ENCODE measurements around the gene FGF21.
"Not testable (repeated sequence)": the region's sequence is repeated elsewhere in the genome, so short reads cannot be mapped to it uniquely, and the experiment has no call there.

FGF21 gene

DNA sequence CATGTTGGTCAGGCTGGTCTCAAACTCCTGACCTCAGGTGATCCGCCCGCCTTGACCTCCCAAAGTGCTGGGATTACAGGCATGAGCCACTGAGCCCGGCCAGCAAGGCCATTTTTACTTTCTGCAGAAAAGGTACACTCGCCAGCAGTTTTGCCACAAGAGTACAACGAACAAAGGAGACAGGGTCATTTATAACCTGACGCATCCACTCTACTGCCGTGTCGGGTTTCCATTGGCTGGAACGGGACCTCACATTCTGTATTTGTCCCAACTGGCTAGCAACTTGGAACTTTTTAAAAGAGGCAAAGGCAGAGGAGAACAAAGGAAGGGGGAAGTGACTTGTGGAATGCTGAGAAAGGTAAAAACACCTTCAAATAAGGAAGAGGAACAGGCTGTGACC lies 32.0 kb downstream of the FGF21 start:
- not testable (repeated sequence) for DNase-seq

DNA sequence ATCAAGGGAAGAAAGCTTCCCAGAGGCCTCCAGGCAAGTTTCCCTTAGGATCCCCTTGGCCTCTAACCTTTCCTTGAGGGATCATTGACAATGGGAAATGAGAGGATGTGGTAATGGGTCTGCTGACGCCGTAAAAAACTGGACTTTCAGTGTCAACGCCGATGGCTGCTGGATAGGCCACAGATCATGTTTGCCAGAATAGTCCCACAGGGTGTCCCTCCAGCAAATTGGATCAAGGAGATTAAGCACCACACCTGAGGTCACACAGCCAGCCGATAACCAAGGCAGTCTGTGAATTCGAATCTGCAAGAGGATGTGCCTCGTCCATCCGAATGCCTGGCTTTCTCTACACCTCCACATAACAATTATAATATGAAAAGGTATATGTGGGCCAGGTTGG lies 37.9 kb downstream of the FGF21 start:
- DNase-seq, result no peak

DNA sequence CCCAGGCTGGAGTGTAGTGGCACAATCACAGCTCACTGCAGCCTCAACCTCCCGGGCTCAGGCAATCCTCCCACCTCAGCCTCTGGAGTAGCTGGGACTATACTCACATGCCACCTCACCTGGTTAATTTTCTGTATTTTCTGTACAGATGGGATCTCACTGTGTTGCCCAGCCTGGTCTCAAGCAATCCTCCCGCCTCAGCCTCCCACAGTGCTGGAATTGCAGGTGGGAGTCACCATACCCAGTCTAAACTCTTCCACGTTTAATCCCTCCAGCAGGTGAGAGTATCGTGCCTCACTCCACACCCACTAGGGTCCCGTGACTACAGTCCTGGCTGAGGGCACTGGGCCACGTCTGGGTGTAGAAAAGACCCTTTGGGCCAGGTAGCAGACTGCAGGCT lies 39.0 kb downstream of the FGF21 start:
- DNase-seq, result no peak

DNA sequence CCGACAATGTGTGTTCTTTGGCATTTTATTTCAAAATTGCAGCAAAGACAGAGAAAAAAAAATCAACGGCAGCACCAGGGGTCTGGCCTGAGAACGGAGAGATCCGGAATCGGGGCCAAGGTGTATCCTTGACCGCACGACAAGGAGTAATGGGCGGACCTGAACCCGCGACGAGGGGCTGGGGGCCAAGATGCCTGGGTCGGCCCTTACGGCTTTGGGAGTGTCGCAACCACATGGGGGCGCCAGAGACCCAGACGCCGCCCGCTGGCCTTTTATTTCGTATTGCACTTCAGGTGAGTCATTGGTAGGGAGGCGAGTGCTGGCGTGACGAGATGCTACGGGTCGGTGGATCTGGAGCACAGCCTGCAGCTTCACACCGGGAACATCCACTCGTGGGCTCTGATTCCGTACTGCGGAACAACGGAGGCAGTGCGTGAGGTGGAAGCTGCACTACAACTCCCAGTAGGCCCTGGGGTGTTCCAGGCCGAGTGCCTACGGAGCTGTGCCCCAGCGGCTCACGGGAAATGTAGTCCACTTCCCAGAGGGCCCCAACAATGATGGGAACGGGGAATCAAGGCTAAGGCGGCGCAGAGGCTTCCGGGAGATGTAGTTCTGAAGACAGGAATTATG lies 39.8 kb downstream of the FGF21 start:
- DNase-seq, result peak; percentile 54 to 95 (median 87)

DNA sequence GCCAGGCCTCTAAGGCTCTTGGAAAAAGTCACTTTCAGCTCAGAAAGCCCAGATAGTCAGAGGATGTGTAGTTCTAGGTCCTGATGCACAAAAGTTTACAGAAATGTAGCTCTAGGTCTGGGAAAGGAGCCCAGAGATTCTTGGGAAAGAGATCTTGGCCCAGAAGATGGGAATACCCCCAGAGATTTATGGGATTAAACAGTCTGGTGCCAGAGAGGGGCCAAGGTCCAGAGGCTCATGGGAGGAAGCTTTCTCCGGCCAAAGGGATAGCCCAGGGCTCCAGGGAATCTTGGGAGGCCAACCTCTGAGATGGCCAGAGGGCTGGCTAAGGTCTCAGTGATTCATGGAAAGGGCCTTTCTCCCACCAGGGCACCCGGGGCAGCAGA lies 40.4 kb downstream of the FGF21 start:
- peak in 3 of 14 donors; percentile 41 to 69 (median 61) for DNase-seq

DNA sequence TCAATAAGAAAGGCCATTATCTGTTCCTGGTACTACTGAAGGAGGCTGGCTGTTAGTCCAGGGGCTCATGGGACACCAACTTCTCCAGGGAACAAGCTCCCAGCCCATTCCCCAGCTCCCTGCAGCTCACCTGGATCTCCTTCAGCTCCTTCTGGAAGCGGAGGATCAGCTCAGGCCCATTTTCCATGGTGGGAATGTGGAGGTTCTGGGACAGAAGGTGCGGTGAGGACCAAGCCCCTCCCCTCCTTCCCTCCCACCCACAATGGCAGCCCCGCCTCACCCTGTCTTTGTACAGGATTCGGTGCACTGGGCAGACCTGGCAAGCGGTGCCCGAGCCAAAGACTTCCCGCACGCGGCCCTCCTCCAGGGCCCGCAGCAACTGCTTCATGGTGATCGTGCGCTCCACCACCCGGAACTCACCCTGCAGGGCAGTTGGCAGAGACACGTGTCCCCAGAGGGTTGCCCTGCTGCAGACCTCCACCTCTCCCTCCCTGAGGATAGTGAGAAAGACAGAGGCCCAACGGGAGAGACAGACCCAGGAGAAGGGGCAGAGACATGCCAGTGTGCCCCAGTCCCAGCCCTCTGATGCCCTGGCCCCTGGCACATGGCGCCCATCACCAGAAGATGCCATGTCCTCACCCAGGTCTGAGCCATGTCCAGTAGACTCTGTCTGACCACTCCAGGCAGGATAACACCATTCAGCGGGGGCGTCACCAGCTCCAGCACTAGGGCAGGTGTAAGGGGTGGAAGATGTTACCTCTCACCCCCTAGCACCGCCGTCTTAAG lies 41.2 kb downstream of the FGF21 start:
- DNase-seq, result no peak

DNA sequence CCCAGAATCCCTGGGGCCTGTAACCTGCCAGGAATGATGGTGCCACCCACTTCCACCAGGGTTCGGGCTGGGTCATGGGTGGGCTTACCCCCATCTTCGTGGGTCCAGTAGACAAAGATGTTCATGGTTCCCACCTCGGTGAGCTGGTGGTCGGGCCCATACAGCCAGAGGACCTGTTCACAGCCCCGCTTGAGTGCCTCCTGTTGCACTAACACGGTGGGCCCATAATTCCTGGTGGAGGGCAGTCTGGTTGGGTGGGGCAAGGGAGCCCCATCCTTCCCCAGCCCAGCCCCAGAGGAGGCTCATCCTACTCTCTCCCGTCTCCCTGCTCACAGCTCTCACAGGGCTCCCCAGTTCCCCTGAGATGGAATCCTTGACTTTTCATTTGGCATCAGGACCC lies 41.8 kb downstream of the FGF21 start:
- DNase-seq, result no peak

DNA sequence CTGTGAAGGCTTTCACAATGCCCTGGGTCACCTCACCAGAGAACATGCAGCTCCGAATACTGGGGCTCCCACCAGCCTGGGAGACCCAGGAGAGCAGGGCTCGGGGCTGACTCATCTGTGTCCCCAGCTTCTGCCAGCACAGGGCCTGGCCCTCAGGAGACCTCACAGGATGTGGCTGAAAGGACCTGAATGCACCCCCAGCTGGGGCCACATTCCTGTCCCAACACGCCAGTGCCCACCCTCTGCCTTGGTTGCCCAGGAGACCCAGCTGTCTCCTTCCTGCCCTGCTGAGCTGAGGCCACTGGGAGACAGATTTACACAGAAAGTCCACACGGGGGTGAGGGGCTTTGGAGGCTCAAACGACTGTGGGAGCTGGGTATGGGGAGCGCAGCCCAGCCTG lies 43.6 kb downstream of the FGF21 start:
- peak in 1 of 14 donors; percentile 32 for DNase-seq

DNA sequence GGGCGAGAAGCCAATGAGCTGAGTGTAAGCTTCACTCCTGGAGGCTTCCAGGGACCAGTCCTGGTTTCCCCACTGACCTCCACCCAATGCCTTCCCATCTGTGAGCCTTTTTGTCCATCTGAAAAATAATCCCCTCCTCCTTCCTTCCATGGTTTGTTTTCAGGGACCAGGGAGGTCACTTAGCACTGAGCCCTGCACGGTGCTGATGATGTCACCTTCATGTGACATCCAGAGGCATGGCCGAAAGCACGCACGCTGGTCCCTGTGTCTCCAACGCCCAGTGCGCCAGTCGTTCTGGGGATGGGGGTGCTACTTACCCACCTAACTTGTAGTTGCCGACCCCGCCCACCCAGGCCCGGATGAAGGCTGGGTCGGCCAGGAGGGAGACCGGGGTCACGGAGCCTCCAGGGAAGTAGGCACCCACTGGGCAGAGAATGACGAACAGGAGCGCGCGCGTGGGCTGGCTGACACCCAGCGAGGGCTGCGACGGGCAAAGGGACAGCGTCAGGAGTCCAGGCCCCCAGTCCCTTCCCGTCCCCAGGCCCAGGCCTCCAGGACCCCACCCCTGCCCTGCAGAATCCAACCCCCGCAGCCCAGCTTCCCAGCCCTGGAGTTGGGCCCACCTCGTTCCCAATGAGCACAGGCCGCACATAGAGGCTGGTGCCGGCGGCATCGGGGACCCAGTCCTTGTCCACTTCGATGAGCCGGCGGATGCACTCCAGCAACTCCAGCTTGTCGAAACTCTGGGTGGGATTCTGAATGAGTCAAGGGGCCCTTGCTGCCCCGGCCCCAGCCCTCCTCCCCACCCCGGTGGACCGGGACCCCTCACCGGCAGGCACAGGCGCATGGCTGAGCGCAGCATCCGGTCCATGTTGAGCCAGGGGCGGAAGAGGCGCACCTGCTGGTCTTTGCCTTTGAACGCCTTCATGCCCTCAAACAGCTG lies 44.3 kb downstream of the FGF21 start:
- no peak for DNase-seq

DNA sequence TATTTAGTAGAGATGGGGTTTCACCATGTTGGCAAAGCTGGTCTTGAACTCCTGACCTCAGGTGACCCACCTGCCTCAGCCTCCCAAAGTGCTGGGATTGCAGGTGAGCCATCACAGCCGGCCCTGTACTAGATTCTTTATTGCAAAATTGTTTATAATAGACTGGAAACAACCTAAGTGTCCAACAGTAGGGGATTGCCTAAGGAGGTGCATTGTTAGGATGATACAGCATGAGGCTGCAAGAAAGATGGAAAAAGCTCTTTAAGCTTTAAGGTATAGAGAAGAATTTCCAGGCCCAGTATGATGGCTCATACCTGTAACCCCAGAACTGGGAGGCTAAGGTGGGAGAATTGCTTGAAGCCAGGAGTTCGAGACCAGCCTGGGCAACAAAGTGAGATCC lies 47.3 kb downstream of the FGF21 start:
- DNase-seq, result no peak

DNA sequence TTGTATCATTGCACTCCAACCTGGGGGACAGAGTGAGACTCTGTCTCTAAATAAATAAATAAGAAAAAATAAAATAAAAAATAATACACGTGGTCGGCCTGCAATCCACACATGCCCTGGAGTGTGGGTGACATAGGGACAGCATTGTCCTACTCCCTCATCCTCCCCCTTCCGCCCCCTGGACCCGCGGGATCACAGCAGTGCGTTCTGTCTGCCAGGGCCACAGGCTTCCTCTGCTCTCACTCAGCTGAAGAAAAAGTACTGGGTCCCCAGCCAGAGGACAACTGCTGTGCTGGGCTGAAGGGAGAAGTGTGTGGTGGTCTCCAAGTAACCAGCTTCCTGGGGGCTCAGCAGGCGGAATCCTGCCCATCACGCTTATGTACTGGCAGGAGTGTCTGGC lies 49.2 kb downstream of the FGF21 start:
- peak in 7 of 14 donors; percentile 7 to 44 (median 18) for DNase-seq

DNA sequence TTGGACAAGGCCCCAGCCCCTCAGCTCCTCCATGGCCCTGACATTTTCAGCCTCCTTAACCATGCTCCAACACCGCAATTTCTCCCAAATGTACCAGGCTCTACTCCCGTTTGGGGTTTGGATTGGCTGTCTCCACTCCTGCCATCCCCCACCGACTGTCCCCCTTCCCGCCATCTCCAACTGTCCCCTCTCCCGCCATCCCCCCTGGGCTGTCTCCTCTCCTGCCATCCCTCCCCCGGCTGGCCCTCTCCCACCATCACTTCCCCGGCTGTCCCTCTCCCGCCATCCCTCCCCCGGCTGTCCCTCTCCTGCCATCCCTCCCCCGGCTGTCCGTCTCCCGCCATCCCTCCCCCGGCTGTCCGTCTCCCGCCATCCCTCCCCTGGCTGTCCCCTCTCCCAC lies 50.1 kb downstream of the FGF21 start:
- DNase-seq, result no peak

DNA sequence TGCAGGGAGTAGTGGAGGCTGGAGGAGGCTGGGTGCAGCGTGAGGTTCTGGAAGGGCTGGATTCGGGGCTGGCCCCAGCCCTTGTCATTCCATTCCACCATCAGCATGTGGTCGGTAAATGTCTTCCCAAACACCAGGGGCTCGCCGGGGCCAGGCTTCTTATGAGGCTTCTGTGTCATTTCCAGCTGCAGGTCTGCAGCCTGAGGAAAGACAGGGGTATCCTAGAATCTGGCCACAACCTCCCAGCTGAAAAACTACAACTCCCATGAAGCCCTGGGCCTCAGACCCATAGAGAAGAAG lies 51.1 kb downstream of the FGF21 start:
- peak in 5 of 14 donors; percentile 6 to 87 (median 25) for DNase-seq

DNA sequence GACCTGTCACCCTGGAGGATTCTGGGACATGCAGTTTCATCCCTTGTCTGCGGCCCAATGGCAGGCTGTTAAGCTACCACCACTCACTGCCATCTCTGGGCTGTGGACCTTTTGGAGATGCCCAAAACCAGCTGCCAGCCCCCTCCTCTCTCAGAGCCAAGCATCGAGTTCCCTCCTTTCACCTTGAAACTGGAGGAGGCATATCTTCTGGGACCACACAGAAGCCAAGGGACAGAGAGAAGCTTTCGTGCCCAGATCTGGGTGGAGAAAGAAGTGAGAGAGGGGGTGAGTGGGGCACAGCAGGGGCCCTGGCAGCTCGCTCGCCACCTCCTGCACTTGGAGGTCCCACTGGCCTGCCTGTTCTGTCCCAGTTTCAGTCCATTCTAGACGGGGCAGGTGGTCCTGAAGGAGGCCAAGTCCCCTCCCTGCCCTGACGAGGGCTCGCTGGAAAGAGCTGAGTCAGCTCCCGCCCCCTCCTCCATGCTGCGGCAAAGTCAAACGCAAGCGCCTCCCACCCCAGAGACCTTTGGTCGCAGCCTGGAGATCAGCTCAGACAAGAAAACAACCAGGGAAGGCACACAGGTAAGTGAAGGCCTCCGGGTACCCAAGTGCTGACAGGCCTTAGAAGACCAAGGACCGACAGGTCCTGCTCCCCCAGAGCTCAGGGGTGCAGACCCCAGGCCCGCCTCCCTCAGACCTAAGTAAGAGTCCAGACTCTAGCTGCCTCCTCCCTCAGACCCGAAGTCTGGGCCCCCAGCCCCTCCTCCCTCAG lies 51.7 kb downstream of the FGF21 start:
- DNase-seq, result peak in 5 of 14 donors; percentile 11 to 71 (median 25)

DNA sequence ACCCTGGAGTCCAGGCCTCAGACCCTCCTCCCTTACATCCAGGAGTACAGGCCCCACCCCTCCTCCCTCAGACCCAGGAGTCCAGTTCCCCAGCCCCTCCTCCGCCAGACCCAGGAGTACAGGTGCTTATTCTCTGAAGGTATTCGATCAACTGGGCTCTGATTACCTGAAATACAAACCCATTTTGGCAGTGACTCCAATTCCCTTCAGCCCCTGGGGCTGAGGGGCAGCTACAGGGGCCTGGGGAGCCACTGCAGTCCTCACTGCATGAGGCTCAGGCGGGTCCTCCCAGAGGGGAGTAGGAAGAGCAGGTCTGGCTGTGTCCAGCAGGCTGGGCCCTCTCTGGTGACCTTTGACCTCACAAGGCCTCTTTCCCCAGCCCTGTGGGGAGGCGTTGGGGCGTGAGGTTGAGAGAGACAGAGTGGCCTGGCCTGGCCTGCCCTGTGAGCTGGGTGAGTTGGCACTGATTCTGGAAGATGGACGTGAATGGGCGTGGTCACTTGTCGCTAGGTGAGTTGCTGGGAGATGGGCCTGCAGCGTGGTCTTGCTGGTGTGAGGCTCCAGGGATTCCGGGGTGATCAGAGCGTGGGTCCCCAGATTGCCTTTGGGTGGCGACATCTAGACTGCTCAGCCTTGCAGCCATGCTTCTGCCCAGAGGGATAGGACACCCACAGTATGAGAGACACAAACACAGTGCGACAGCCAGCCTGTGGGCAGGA lies 52.4 kb downstream of the FGF21 start:
- DNase-seq, result peak in 1 of 14 donors; percentile 21

Measured in C1 segment of cervical spinal cord (tissue), 14 donors.